Urothelium cell line (cell line): ENCODE measurements around the gene STK17A.
"Not testable (repeated sequence)": the region's sequence is repeated elsewhere in the genome, so short reads cannot be mapped to it uniquely, and the experiment has no call there.

Experiments used
- DNase-seq: peaks from one replicate; pipeline ENCODE4 v3.0.0; 2011; ENCODE audit warnings: low spot score, mixed read lengths
- FAIRE-seq: peaks from 2 replicates; lab custom pipeline; 2011; peaks lifted over from hg19 to GRCh38; lab: Jason Lieb, UNC

The STK17A gene

DNA sequence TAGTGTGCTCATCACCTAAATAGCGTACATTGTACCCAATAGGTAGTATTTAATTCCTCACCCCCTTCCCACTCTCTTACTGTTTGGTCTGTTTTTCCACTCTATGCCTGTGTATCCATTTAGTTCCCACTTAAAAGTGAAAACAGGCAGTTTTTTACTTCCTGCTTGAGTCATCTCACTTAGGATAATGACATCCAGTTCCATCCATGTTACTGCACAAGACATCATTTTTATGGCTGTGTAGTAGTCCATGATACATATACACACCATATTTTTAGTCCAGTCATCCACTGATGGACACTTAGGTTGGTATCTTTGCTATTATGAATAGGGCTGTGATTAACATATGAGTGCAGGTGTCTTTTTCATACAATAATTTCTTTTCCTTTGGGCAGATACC, 10.1 kb downstream of the STK17A start:
- DNase-seq = no peak
- FAIRE-seq = peak; percentile 62

DNA sequence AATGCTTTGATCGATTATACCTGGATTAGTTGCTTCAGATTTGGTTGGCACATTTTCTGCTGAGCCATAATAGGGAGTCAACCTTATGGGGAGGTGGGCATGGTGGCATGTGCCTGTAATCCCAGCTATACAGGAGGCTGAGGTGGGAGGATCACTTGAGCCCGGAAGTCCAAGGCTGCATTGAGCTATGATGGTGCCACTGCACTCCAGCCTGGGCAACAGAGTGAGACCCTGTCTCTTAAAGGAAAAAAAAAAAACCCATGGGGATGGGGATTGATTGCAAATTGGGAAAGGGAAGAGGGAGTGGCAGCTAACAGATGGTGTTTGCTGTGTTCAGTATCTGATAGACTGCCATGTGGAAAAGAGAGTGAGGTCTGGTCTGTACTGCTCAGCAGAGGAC, 11.1 kb downstream of the STK17A start:
- no peak for FAIRE-seq
- DNase-seq = no peak

DNA sequence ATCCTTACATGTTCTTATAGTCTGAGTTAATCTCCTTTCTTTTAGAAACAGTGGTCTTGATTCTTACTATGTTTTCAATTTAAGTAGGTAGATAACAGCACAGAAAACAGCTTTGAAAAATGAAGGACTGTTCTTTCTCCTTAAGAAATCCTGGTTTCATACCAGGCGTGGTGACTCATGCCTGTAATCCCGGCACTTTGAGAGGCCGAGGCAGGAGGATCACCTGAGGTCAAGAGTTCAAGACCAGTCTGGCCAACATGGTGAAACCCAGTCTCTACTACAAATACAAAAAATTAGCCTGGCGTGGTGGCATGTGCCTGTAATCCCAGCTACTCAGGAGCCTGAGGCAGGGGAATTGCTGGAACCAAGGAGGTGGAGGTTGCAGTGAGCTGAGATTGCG, 13.5 kb downstream of the STK17A start:
- FAIRE-seq, DNase-seq: not testable (repeated sequence)

DNA sequence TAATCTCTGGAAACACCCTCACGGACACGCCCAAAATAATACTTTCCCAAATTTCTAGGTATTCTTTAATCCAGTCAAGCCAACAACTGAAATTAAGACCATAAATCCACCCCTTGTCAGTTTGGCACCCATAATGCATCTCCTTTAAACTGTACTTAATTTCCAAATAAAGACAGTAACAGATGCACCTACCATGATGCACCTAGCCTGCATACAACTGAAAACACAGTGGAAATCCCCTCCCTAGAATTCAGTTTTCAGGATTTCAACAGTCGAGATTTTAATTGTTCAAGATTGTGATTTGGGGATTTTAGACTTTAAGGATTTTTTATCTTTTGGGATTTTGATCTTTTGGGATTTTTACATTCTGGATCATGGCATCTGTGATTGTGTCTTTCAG, 17.1 kb downstream of the STK17A start:
- DNase-seq (no peak), FAIRE-seq (no peak)

DNA sequence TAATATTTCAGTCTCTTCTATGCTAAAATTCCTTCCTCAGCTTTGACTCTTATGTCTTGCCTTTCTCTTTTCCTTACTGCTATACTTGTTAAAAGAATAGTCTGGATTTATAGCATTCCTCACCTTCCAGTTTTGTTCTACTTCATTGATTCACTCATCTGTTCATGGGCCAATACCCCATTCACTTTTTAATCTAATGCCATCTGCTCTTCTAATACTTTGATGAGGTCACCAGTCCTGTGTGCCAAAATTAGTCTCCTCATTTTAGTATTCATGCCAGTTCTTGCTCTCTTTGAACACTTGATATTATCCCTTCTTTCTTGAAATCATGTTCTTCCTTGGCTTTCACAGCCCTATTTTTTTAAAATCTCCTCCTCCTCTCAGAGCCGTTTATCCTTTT, 19.3 kb downstream of the STK17A start:
- DNase-seq = no peak
- no peak for FAIRE-seq

DNA sequence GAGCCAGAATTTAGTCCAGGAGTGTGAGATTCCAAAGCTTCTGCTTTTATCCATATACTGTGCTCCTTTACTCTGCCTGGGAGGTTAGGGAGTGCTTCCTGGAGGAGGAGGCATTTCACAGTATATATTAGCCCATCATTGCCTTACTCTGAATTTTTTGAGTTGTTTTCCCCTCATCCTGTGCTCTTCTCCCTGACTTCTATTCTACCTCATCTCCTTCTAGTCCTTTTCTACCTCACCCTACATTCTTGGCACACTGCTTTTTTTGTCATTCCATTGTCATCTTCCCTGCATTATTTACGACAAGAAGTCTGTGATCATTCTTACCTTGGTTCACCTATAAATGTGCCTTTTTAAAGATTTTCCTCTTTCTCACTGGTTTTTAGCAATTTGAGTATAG, 21.3 kb downstream of the STK17A start:
- FAIRE-seq = no peak
- DNase-seq = no peak

DNA sequence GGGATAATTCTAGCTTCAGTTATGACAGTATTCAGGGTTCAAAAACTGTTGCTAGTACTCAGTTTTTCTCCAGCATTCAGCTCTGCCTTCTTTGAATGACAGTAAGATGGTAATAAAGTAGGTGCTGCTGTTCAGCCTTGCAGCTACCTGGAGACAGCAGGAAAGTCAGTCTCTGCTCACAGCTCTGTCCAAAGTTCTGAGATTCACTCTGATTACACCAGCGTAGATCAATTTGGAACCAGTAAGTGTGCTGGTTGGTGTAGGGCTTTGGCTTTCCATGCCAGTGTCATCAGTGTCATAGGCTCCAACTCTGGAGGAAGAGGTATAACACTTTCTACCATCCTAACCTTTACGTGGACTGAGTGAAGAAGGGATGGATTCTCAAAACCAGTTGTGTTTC, 26.2 kb downstream of the STK17A start:
- DNase-seq = no peak
- peak; percentile 40 for FAIRE-seq

DNA sequence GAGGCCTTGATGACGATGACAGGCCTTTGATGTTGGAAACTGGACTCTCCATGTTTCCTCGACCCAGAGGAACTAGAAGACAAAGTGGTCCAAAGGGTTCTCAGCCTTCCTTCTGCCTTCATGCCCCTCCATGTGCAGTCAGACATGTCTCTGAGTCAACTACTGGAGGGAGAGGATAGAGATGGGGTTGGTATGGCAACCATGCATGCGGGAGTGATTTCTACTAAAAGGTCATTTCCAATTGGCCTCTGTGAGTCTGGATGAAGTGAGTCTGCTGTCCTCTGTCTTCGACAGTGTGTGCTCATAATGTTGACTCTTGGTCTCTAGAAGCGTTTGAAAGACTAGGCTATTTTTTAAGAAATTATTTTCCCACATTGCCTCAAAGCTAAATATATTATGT, 29.2 kb downstream of the STK17A start:
- FAIRE-seq (no peak), DNase-seq (no peak)

DNA sequence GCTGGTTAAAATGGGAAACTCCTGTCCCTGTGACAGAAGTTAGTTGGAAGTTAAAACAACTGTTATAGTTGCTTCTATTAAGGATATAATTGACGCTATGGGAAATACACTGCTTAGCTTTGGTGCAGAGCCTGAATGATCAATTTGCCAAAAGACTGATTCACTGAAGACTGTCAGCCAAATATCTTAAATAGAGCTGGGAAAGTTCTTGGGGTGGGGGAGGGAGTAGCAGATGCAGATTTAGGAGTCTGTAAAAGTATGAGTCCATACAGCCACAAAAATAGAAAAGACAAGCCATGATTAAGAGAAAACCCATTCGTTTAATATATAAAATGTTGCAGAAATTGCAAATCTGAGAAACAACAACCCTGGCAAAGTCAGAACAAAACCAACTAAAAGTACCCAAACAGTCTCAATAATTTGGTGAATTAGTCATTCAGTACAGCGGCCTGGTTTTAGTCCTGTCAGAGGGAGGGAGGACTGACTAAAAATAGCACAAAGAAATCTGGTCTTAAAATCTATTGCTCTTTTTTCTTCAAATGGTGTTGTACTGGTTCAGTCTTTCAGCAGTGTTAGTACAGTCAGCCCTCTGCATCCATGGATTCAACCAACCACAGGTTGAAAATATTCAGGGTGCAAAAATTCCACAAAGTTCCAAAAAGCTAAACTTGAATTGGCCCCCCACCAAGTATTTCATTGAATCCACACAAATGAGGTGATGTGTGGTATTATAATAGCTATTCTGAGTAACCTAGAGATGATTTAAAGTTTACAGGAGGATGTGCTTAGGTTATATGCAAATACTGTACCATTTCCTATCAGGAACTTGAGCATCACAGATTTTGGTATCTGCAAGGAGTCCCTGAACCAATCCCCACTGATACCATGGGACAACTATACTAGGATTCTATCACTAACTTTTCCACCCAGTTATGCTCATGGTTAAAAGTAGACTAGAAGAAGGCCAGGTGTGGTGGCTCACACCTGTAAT, 30.0 kb downstream of the STK17A start:
- no peak for DNase-seq
- no peak for FAIRE-seq

DNA sequence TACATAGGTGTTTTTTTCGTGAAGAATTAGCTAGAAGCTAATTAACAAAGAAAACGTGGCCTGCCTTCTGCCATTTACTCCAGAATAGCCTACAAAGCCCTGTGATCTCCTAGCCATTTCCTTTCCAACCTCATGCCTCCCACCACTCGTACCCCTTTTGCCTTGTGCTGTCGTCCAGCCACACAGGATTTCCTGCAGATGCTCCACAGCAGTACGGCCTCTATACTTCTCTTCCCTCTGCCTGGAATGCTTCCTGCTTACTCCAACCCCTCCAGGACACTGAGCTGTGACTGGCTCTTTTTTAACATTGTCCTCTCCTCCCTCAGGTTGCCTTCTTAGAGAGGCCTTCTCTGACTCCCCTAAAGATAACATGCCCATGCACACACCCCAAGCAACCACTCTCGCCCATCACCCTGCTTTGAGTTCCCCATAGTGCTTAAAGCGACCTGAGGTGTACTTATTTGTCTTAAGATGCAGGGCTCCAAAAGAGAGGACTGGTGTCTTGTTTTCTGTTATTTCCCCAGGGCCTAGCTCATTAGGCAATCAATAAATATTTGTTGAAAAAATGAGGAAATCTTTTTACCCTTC, 32.7 kb downstream of the STK17A start:
- no peak for DNase-seq

DNA sequence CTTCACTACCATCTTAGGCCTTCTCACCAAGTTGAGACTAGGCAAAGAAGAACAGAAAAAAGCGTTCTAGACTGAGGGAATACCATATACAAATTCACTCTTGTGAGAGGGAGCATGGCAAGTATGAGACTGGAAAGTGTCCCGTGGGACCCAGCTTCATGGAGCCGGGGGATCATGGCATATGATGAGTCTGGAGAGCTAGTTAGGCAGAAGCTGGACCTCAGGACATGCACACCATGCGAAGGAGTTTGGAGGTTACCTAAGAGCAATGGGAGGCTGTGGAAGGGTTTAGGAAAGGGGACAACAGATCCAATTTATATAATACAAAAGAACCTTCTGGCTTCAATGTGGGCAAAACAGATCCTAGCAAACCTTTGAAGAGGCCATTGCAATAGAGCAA, 34.1 kb downstream of the STK17A start:
- FAIRE-seq (no peak), DNase-seq (no peak)

More for the DNA sequence above, 32.7 kb downstream of the STK17A start:
- FAIRE-seq = no peak

DNA sequence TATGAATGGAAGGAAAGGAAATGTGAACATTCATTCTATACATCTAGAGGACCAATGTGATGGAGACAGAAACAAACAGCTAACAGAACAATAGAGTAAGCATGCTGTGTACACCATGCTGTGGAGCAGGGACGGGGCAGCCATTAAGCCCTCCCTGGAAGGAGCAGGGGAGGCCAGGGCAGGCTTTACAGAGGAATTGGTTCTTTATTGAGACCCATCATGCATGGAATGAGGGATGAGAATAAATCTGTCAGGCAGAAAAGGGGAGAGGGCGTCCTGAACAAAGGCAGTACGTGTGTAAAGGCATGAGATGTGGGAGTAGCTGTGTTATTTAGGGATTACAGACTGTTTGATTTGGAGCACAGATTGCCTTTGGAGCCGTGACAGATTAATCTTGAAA, 35.2 kb downstream of the STK17A start:
- DNase-seq (no peak), FAIRE-seq (no peak)

DNA sequence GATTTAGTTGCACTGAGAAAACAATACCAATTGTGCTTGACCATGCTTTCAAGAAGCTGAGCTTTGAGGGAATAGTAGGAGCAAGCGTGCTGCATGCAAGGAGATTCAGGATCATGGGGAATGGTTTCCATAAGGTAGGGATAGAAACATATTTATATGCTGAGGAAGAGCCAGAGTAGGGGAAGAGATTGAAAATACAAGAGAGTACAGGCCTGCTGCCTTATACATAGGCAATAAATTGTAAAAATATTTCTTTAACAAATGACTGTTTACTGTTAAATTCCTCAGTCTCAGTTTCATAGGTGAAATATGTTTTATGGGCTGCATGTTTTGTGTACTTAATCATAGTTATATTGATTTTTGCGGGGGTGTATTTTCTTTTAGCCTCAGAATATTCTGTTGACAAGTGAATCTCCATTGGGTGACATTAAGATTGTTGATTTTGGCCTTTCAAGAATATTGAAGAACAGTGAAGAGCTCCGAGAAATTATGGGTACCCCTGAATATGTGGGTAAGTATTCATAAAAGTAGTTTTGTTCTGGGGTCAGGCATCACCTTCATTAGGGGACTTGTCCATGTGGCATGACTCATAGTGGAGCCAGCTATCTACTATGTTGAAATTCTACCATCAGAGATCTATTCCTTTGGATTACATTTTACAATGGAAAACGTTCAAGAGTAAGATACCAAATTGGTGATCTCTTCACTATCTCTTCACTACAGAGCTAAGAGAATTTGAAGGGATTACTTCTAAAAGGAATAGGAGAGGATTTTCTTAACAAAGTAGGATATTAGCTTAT, 36.5 kb downstream of the STK17A start:
- no peak for FAIRE-seq
- DNase-seq = no peak

DNA sequence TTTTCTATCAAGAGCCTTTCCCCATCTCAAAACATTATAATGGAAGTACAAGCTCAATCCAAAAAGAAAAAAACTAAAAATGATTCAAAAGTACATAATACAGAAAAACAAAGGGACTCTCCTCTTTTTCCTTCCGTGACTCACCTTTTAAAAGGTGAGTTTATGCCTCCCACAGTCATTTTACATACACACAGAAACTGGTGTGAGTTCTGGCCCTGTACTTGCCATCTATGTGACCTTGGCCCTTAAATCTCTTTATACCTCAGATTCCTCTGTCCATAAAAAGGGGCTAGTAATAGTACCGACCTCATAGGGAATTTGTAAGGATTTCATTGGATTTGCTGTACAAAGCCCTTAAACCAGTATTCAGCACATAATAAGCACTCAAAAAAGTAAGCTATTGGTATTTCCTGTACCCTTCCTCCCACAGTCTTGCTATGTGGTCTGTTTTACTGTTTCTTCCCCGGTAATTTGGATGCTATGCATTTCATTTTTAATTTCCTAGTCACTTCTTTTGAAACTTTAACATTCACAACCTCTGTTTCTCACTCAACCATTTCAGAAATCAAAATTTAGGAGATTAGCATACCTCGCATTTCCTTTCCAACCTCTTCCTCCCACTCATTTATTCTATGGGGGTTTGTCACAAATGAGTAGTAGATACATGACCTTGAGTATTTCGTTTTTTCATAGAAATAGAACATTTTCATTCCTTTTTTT, 39.0 kb downstream of the STK17A start:
- FAIRE-seq (no peak), DNase-seq (no peak)

DNA sequence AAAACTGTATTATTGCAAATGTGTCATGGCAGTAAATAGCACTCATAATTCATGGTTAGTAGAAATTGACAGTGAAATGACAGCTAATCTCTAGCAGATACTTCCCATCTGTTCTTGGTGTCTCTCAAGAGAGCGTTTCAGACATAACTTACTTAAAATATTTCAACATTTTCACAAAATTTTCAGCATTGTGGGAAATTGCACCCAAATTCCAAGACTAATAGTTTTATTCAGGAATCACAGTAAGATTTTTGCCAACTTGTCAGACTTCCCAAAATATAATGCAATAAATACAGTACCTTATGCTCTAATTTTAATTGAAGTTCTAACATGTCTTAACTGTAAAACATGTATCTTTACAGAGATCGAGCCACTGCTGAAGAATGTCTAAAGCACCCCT, 41.2 kb downstream of the STK17A start:
- FAIRE-seq (no peak), DNase-seq (no peak)

DNA sequence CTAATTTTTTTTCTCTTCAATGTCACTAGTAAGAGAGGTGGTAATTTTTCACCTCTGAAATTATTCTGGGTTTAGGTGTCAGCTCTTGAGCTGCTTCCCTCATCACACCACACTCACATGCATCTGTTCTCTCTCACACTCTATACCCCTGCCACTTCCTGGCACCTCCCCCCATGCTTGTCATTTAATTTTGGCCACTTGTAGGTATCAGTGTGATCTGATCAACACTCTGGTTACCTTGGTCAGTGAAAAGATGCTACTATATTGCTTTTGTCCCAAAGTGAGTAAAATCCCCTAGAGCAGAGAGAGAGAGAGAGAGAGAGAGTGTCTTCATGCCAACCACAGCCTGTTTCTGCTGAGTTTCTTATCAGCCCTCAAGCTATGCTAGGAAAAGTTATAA, 42.5 kb downstream of the STK17A start:
- FAIRE-seq (no peak), DNase-seq (no peak)

DNA sequence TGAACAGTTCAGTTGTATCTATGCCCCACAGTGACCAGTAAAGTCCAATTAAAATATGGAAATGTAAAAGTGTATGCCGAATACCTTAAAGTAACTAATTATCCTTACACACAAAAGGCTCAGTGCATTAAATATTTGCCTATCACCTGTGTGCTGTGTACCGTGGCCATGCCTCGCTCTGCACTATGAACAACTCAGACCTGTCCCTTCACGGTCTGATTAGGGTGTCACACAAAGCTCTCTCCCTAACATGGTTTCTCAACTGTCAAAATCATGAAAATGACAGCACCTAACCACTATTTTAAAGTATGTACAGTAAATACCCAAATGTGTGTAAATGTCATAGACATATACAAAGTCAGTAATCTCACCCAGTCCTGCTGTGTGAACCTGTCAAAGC, 43.1 kb downstream of the STK17A start:
- FAIRE-seq = peak; percentile 53

DNA sequence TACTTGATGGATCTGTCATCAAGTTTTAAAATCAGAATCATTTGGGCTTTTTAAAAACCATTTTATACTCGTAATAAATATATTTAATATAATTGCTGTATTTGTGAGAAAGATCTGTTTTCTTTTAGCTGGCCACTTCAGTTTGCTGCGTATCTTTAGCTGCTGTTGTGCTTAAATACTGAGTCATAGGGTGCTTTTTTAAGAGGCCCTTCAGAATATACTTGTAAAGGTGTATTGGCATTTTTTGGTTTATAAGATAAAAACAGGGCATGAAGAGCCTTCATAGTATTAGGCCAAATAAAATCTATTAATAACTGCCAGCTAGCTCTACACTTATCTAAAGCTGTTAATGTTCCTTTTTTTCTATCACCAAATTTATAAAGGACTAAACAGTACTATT, 43.8 kb downstream of the STK17A start:
- DNase-seq = no peak
- FAIRE-seq = no peak

More for the DNA sequence above, 43.1 kb downstream of the STK17A start:
- no peak for DNase-seq

DNA sequence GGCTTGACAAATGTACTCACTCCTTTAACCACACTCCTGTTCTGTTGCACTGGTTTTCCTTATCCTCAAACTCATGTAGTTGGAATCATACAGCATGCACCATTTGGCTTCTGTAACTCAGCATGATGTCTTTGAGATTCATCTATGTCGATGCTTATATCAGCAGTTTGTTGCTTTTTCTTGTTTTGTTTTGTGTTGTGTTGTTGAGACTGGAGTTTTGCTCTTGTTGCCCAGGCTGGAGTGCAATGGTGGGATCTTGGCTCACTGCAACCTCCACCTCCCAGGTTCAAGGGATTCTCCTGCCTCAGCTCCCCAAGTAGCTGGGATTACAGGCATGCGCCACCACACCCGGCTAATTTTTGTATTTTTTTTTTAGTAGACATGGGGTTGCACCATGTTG, 44.9 kb downstream of the STK17A start:
- FAIRE-seq, DNase-seq: not testable (repeated sequence)

DNA sequence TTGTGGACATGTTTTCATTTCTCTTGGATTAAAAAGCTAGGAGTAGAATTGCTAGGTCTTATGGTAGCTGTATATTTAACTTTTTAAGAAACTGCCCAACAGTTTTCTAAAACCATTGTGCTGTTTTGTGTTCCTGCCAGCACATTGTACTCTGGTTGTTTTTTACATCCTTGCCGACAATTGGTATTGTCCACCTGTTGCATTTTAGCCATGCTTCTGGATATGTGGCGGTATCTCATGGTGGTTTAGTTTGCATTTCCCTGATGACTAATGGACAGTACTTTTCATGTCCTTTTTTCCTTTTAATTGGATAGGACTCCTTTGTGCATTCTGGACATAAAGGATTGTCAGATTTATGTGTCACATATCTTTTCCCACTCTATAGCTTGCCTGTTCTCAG, 45.5 kb downstream of the STK17A start:
- no peak for DNase-seq
- no peak for FAIRE-seq

DNA sequence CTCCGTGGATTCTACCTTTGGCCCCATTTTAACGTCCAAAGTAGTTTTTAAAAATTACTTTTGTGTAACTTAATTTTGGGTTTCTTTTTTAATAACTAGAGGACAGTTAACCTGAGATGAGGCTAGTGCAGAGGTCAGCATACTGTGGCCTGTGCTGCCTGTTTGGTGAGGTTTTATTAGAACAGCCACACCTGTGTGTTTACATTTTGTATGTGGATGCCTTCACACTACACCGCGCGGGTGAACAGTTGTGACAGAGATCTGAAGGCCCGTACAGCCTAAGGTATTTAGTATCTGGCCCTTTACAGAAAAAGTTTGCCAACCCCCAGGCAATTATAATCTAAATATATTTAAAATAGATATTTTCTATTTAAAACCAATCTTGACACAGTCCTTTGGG, 46.9 kb downstream of the STK17A start:
- no peak for DNase-seq
- FAIRE-seq = no peak
